GM23338 (cell line): ENCODE results near the gene KLK15. TPM values are rescaled to one million over a fixed set of nuclear protein-coding genes. Genes with fewer than 3 reads are reported as not detected.

ENCODE experiments used
- ATAC-seq: fragments of 200-7000 bp; cut with Tn5 transposase; 3 replicates; pipeline ENCODE4 v1.9.1; 2020
- DNase-seq: peaks from one replicate; pipeline ENCODE4 v3.0.0-alpha.2; 2015; ENCODE audit warnings: low spot score
- H2AFZ ChIP-seq: fragments of 200-600 bp; sonication (generic); 2 replicates; pipeline ENCODE4 v1.8.0; 2016; ENCODE audit warnings: antibody characterized with exemption, mild to moderate bottlenecking, moderate library complexity
- H3F3A ChIP-seq: fragments of 200-600 bp; sonication (generic); replicated peaks from 2 replicates; pipeline ENCODE4 v1.8.0; 2017; ENCODE audit warnings: antibody characterized with exemption, mixed run types, low read depth
- H3K27ac ChIP-seq: fragments of 200-600 bp; sonication (generic); 2 replicates; pipeline ENCODE4 v1.6.1; 2016; ENCODE audit warnings: low read depth
- H3K27me3 ChIP-seq: fragments of 200-600 bp; sonication (generic); 2 replicates; pipeline ENCODE4 v1.8.0; 2016; ENCODE audit warnings: mild to moderate bottlenecking, mixed run types, moderate library complexity; ENCODE audit not compliant: insufficient read depth
- H3K36me3 ChIP-seq: fragments of 200-600 bp; sonication (generic); 2 replicates; pipeline ENCODE4 v1.8.0; 2016; ENCODE audit warnings: mild to moderate bottlenecking; ENCODE audit not compliant: insufficient read depth
- H3K4me1 ChIP-seq: fragments of 200-600 bp; sonication (generic); 2 replicates; pipeline ENCODE4 v1.8.0; 2016; ENCODE audit warnings: mild to moderate bottlenecking, moderate library complexity; ENCODE audit not compliant: insufficient read depth
- H3K4me2 ChIP-seq: fragments of 200-600 bp; sonication (generic); 2 replicates; pipeline ENCODE4 v1.7.1; 2017; ENCODE audit warnings: mixed run types
- H3K4me3 ChIP-seq: fragments of 200-600 bp; sonication (generic); 2 replicates; pipeline ENCODE4 v1.6.1; 2016; ENCODE audit warnings: mixed run types
- H3K79me2 ChIP-seq: fragments of 200-600 bp; sonication (generic); replicated peaks from 2 replicates; pipeline ENCODE4 v1.8.0; 2017; ENCODE audit warnings: mild to moderate bottlenecking; ENCODE audit not compliant: insufficient read depth
- H3K9me2 ChIP-seq: fragments of 200-600 bp; sonication (generic); 2 replicates; pipeline ENCODE4 v1.8.0; 2017; ENCODE audit not compliant: insufficient read depth
- H4K20me1 ChIP-seq: fragments of 200-600 bp; sonication (generic); replicated peaks from 2 replicates; pipeline ENCODE4 v1.8.0; 2017; ENCODE audit warnings: mild to moderate bottlenecking; ENCODE audit not compliant: insufficient read depth
- H3K27ac Mint-ChIP-seq: 2 replicates; pipeline ENCODE4 v1.8.0; 2020; ENCODE audit warnings: inconsistent platforms, mild to moderate bottlenecking, moderate library complexity, mixed read lengths
- H3K27me3 Mint-ChIP-seq: 3 replicates; pipeline ENCODE4 v1.8.0; 2022; ENCODE audit warnings: low read depth, mild to moderate bottlenecking, moderate library complexity, mixed read lengths, inconsistent platforms; ENCODE audit not compliant: insufficient read depth, poor library complexity
- H3K36me3 Mint-ChIP-seq: 3 replicates; pipeline ENCODE4 v1.8.0; 2021; ENCODE audit warnings: low read depth, mild to moderate bottlenecking, inconsistent platforms, moderate library complexity, mixed read lengths
- H3K4me1 Mint-ChIP-seq: 3 replicates; pipeline ENCODE4 v1.8.0; 2020; ENCODE audit warnings: mild to moderate bottlenecking, inconsistent platforms, mixed read lengths
- H3K4me3 Mint-ChIP-seq: 3 replicates; pipeline ENCODE4 v1.8.0; 2021; ENCODE audit warnings: moderate library complexity, mild to moderate bottlenecking, inconsistent platforms, mixed read lengths
- H3K9me3 Mint-ChIP-seq: 3 replicates; pipeline ENCODE4 v1.8.0; 2020; ENCODE audit warnings: moderate library complexity, mild to moderate bottlenecking, inconsistent platforms, mixed read lengths
- EZH2 ChIP-seq: fragments of 200-600 bp; sonication (generic); IDR thresholded peaks from one replicate; pipeline ENCODE4 v1.8.0; 2017; ENCODE audit warnings: antibody characterized with exemption, mild to moderate bottlenecking, low read depth; ENCODE audit not compliant: unreplicated experiment
- JUNB ChIP-seq: IDR thresholded peaks from one replicate; pipeline ENCODE4 v1.6.1; 2016; ENCODE audit warnings: antibody characterized with exemption; ENCODE audit not compliant: unreplicated experiment
- POLR2AphosphoS5 ChIP-seq: IDR thresholded peaks from 2 replicates; pipeline ENCODE4 v1.6.1; 2016; ENCODE audit warnings: antibody characterized with exemption, low read depth
- STAT1 ChIP-seq: IDR thresholded peaks from one replicate; pipeline ENCODE4 v1.6.1; 2016; ENCODE audit warnings: antibody characterized with exemption; ENCODE audit not compliant: unreplicated experiment
- polyA plus RNA-seq: library from polyadenylated mRNA; unstranded; fragments of >200 nt; fragmentation: Nextera tagmentation; extraction: Ambion mirVana; gene quantifications from 2 replicates; pipeline ENCODE4 v1.2.1, GENCODE V29; 2016
- total RNA-seq: library from RNA; depleted of rRNA; stranded (reverse); fragments of >200 nt; shearing (Covaris generic); gene quantifications from 2 replicates; pipeline ENCODE4 v1.2.3, GENCODE V29; 2014
- TF ChIP-seq, protein P1 (sequence below): fragments of 250-450 bp; sonication (Bioruptor Pico); IDR thresholded peaks from 2 replicates; pipeline ENCODE4 v1.5.0; 2020; ENCODE audit warnings: mild to moderate bottlenecking, moderate library complexity
- TF ChIP-seq, protein P2 (sequence below), 2 experiments: fragments of 200-600 bp in 1 of 2; sonication (generic) in 1 of 2; conservative IDR thresholded peaks; 2 replicates each; pipeline versions ENCODE4 v1.5.1 to v1.6.1; 2016 to 2017; ENCODE audit warnings: antibody characterized with exemption in 2 of 2, low read depth in 2 of 2, mild to moderate bottlenecking in 2 of 2, moderate library complexity in 1 of 2

The KLK15 gene
- total and polyA plus RNA-seq, 2 experiments from 2014 or later: not detected

DNA sequence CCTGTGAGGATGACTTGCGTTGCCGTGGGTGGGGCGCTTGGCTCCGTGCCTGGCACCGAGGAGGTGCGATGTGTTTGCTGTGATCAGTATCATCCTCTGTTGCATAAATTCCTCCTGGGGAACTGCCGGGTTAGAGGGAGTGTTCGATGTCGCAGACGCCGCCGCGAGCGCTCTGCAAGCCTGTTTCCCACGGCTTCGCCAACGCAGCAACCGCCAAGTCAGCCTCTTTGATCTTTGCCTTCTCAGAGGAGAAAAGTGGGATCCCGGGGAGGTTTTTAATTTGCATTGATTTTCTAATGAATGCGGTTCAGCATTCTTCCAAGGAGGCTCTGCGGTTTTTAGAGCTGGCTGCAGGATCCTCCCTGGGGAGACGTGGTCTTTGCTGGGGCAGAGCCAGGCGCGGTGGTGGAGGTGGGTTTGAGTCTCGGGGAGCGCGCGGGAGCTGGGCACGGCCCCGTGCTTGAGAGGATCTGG lies 55.5 kb downstream of the KLK15 start:
- Mint-ChIP-seq H3K36me3 (peaks cover 33% of the 10 kb centered on the region), H3K4me1 (no peaks in the 10 kb centered on the region), H3K9me3 (peaks cover 95% of the 10 kb centered on the region), H3K27ac (no peak overlapping the region), H3K4me3 (no peak overlapping the region), H3K27me3 (peaks cover 13% of the 10 kb centered on the region)
- peaks cover 13% of the 10 kb centered on the region for H3K4me1 ChIP-seq
- H3F3A ChIP-seq: peaks cover 4% of the 10 kb centered on the region
- no peaks in the 10 kb centered on the region for H4K20me1 ChIP-seq
- no peaks in the 10 kb centered on the region for H3K36me3 ChIP-seq
- H3K27me3 ChIP-seq: peaks cover 76% of the 10 kb centered on the region
- peak overlapping the region; percentile 69 for H3K4me2 ChIP-seq
- H3K4me3 ChIP-seq: peak overlapping the region; percentile 37
- no peak overlapping the region for H2AFZ ChIP-seq
- no peak overlapping the region for H3K27ac ChIP-seq
- H3K9me2 ChIP-seq: no peaks in the 10 kb centered on the region
- ATAC-seq: peak; percentile 49; the same call in 2 of the 3 replicates
- TF ChIP-seq EZH2 (peak; percentile 38), STAT1 (no peak), JUNB (no peak), POLR2AphosphoS5 (no peak)
- TF ChIP-seq, protein P1, sequence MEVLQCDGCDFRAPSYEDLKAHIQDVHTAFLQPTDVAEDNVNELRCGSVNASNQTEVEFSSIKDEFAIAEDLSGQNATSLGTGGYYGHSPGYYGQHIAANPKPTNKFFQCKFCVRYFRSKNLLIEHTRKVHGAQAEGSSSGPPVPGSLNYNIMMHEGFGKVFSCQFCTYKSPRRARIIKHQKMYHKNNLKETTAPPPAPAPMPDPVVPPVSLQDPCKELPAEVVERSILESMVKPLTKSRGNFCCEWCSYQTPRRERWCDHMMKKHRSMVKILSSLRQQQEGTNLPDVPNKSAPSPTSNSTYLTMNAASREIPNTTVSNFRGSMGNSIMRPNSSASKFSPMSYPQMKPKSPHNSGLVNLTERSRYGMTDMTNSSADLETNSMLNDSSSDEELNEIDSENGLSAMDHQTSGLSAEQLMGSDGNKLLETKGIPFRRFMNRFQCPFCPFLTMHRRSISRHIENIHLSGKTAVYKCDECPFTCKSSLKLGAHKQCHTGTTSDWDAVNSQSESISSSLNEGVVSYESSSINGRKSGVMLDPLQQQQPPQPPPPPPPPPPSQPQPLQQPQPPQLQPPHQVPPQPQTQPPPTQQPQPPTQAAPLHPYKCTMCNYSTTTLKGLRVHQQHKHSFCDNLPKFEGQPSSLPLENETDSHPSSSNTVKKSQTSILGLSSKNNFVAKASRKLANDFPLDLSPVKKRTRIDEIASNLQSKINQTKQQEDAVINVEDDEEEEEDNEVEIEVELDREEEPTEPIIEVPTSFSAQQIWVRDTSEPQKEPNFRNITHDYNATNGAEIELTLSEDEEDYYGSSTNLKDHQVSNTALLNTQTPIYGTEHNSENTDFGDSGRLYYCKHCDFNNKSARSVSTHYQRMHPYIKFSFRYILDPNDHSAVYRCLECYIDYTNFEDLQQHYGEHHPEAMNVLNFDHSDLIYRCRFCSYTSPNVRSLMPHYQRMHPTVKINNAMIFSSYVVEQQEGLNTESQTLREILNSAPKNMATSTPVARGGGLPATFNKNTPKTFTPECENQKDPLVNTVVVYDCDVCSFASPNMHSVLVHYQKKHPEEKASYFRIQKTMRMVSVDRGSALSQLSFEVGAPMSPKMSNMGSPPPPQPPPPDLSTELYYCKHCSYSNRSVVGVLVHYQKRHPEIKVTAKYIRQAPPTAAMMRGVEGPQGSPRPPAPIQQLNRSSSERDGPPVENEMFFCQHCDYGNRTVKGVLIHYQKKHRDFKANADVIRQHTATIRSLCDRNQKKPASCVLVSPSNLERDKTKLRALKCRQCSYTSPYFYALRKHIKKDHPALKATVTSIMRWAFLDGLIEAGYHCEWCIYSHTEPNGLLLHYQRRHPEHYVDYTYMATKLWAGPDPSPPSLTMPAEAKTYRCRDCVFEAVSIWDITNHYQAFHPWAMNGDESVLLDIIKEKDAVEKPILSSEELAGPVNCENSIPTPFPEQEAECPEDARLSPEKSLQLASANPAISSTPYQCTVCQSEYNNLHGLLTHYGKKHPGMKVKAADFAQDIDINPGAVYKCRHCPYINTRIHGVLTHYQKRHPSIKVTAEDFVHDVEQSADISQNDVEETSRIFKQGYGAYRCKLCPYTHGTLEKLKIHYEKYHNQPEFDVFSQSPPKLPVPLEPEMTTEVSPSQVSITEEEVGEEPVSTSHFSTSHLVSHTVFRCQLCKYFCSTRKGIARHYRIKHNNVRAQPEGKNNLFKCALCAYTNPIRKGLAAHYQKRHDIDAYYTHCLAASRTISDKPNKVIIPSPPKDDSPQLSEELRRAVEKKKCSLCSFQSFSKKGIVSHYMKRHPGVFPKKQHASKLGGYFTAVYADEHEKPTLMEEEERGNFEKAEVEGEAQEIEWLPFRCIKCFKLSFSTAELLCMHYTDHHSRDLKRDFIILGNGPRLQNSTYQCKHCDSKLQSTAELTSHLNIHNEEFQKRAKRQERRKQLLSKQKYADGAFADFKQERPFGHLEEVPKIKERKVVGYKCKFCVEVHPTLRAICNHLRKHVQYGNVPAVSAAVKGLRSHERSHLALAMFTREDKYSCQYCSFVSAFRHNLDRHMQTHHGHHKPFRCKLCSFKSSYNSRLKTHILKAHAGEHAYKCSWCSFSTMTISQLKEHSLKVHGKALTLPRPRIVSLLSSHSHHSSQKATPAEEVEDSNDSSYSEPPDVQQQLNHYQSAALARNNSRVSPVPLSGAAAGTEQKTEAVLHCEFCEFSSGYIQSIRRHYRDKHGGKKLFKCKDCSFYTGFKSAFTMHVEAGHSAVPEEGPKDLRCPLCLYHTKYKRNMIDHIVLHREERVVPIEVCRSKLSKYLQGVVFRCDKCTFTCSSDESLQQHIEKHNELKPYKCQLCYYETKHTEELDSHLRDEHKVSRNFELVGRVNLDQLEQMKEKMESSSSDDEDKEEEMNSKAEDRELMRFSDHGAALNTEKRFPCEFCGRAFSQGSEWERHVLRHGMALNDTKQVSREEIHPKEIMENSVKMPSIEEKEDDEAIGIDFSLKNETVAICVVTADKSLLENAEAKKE (CRISPR knock-in tag): no peak
- TF ChIP-seq, protein P2, sequence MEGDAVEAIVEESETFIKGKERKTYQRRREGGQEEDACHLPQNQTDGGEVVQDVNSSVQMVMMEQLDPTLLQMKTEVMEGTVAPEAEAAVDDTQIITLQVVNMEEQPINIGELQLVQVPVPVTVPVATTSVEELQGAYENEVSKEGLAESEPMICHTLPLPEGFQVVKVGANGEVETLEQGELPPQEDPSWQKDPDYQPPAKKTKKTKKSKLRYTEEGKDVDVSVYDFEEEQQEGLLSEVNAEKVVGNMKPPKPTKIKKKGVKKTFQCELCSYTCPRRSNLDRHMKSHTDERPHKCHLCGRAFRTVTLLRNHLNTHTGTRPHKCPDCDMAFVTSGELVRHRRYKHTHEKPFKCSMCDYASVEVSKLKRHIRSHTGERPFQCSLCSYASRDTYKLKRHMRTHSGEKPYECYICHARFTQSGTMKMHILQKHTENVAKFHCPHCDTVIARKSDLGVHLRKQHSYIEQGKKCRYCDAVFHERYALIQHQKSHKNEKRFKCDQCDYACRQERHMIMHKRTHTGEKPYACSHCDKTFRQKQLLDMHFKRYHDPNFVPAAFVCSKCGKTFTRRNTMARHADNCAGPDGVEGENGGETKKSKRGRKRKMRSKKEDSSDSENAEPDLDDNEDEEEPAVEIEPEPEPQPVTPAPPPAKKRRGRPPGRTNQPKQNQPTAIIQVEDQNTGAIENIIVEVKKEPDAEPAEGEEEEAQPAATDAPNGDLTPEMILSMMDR (conservative IDR thresholded peaks at IDR 0.05; ENCODE audit: low read depth in 2 of 2): no peak
- DNase-seq: peak; percentile 90
- H3K79me2 ChIP-seq: no peaks in the 10 kb centered on the region
